Measurements from ENCODE around the gene CT45A5.
"Not testable (repeated sequence)": the region's sequence is repeated elsewhere in the genome, so short reads cannot be mapped to it uniquely, and the experiment has no call there.

The CT45A5 gene, protein sequence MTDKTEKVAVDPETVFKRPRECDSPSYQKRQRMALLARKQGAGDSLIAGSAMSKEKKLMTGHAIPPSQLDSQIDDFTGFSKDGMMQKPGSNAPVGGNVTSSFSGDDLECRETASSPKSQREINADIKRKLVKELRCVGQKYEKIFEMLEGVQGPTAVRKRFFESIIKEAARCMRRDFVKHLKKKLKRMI

GRCh38 chrX:135785403-135785802, at the start of gene CT45A5:
TSS of gene CT45A5 (minus strand) at chrX:135785503. CDS start at chrX:135781729, 3,774 bp downstream.
- DNase-seq (ENCODE audit: low read depth): not testable (repeated sequence)

- DNase-seq (ENCODE audit: low read depth): not testable (repeated sequence)
Observed at GRCh38 chrX:135819912-135820311, 34.6 kb upstream of the CT45A5 start, which contains the start of gene CT45A2. TSS of gene CT45A2 (minus strand) at chrX:135820012. CDS start at chrX:135816265, 3,747 bp downstream.

GRCh38 chrX:135802687-135803086, 17.4 kb upstream of the CT45A5 start, which contains the start of gene CT45A6:
TSS of gene CT45A6 (minus strand) at chrX:135802787. CDS start at chrX:135798993, 3,794 bp downstream.
- not testable (repeated sequence) for DNase-seq (ENCODE audit: low read depth)

GRCh38 chrX:135768091-135768490, 17.2 kb downstream of the CT45A5 start, which contains the start of gene CT45A3:
TSS of gene CT45A3 (minus strand) at chrX:135768191. CDS start at chrX:135764444, 3,747 bp downstream.
- DNase-seq (ENCODE audit: low read depth): not testable (repeated sequence)

DNA sequence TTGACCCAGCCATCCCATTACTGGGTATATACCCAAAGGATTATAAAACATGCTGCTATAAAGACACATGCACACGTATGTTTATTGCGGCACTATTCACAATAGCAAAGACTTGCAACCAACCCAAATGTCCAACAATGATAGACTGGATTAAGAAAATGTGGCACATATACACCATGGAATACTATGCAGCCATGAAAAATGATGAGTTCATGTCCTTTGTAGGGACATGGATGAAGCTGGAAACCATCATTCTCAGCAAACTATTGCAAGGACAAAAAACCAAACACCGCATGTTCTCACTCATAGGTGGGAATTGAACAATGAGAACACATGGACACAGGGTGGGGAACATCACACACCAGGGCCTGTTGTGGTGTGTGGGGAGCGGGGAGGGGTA, 40.6 kb downstream of the CT45A5 start:
- DNase-seq (ENCODE audit: low read depth): not testable (repeated sequence)

DNA sequence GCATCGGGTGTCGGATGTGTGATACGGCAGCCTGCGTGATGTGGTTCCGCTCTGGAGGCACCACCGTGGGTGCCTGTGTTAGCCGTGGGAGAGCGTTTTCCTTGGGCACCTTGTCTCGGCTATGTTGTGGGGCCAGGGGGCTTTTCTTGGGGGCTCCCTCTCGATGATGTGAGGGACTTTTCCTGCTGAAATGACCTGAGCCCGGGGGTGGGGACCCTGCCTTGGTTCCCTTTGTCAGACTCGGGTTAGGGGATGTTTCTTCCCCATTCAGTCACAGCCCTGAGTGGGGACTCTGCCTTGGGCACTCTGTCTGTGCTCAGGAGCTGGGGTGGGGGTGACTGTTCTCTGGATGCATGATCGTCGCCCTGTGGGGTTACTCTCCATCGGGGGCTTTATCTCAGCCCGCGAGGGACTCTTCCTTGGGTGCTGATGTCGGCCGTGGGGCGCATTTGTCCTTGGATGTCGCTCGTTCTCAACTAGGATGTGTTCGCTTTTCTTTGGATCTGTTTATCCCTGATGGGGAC, 44.0 kb downstream of the CT45A5 start:
- no peak for DNase-seq (ENCODE audit: low read depth)

DNA sequence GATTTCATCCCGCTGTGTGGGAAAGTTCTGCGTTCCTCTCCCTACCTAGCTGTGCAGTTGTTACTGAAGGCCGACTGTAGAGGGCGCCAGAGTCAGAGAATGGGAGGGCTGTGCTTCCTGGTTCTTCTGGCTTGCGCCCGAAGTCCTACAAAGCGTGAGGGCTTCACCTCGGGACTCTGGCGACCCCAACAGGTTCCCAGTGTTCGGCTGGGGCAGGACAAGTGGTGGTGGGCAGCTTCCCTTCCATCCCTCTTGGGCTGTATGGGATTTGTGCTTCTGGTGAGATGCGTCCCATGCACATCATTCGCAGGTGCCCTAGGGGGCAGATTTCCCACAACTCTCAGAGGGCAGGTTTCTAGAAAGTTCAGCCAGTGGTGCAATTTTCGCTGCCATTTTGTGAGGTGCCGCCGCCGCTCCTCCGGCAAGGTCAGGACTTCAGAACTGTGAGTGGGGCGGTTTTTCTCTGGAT, 44.6 kb downstream of the CT45A5 start:
- peak; percentile 9 for DNase-seq (ENCODE audit: low read depth)

DNA sequence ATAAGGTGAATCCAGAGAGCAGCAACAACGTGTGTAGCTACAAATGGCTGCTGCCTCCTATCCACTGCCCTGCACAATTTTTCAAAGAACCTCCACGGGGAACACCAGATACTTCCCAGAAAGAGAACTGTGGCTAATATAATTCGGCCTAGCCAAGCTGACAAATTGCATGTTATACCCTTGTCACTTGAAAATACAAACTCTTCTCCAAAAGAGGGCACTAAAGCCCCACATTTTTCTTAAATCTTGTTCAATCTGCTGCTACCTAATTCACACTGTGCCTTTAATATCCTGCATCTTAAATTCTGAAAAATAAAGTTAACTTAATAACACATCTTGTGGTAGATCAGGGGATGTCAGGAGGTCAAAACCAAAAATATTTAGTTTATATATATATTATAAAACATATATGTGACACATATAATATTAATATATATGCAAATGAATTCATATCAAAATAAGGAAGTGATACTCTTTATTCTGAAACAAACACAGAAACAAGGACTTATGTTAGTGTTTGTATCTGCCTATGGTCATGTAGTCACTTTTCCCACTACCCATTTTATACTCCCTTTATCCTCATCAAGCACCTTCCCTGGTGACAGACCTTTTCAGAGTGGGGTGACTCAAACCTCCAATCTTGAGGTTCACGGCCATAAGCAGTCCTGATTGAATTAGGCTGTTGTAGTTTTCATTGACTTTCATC, 47.8 kb downstream of the CT45A5 start:
- no peak for DNase-seq (ENCODE audit: low read depth)

DNA sequence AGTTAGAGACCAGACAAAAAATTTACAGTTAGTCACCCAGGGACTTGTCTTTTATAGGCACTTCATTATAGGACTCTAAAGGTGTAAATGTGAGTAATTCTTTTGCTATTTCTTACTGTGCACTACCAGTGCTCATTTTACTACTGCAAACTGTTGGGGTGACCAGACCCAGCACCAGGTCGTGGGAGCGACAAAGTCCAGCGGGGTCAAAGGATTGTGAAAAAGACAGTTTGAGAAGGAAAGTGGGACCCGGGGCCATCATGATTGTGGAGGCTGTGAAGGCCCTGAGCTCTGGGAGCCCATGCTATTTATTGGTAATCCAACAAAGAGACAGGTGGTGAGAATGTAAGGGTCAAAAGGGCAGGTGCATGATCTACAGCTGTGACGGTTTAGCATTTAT, 50.6 kb downstream of the CT45A5 start:
- DNase-seq (ENCODE audit: low read depth): not testable (repeated sequence)
